ENCODE results near the gene CAPN5.

Gene CAPN5

GRCh38 chr11:77074205-77074604 is 7.4 kb downstream of the CAPN5 start:
- H3K4me3 ChIP-seq (ENCODE audit: low read depth, low read length) = no peak overlapping the region
- no peak for TF ChIP-seq CTCF (IDR thresholded peaks at IDR 0.05; ENCODE audit: control insufficient read depth, extremely low read depth, insufficient read depth)
- no peak for DNase-seq (ENCODE audit: low read depth)

GRCh38 chr11:77074626-77075221 is 8.0 kb downstream of the CAPN5 start:
- TF ChIP-seq CTCF (IDR thresholded peaks at IDR 0.05; ENCODE audit: control insufficient read depth, extremely low read depth, insufficient read depth) = no peak
- no peak overlapping the region for H3K4me3 ChIP-seq (ENCODE audit: low read depth, low read length)
- no peak for DNase-seq (ENCODE audit: low read depth)

GRCh38 chr11:77075425-77075905 is 8.7 kb downstream of the CAPN5 start:
- no peak for TF ChIP-seq CTCF (IDR thresholded peaks at IDR 0.05; ENCODE audit: control insufficient read depth, extremely low read depth, insufficient read depth)

GRCh38 chr11:77079666-77080065 is 12.9 kb downstream of the CAPN5 start:
- TF ChIP-seq CTCF (IDR thresholded peaks at IDR 0.05; ENCODE audit: control insufficient read depth, extremely low read depth, insufficient read depth) = no peak
- no peak overlapping the region for H3K4me3 ChIP-seq (ENCODE audit: low read depth, low read length)
- no peak for DNase-seq (ENCODE audit: low read depth)

More at GRCh38 chr11:77075425-77075905, 8.7 kb downstream of the CAPN5 start:
- no peak overlapping the region for H3K4me3 ChIP-seq (ENCODE audit: low read depth, low read length)
- DNase-seq (ENCODE audit: low read depth) = no peak

DNA sequence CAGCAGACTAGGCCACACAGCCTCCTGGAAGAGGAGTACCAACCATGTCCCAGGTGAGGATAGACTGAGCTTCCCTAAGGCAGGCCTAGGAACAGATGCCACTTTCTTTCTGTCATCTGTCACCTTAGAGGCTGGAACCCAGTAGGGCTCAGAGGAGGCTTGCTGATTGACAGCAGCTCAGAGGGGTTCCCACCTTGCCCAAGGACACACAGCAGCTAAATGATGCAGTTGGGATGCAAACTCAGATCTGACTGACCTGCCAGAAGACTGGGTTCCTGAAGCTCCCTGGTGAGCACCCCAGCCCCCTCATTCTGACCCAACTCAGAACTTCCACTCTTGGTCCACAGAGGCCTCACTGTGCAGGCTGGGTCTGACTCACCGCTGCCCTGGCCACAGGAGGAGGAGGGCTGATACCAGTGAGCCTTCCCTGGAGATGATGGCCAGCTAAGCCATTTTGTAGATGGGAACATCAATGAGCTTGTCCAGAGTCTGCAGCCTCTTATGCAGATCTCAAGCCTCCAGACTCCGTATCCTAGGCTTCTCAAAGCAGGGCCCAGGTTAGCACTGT is 14.0 kb downstream of the CAPN5 start:
- H3K4me3 ChIP-seq (ENCODE audit: low read depth, low read length) = no peak overlapping the region
- TF ChIP-seq CTCF (IDR thresholded peaks at IDR 0.05; ENCODE audit: control insufficient read depth, extremely low read depth, insufficient read depth) = no peak
- DNase-seq (ENCODE audit: low read depth) = no peak

GRCh38 chr11:77081381-77081851 is 14.6 kb downstream of the CAPN5 start:
- DNase-seq (ENCODE audit: low read depth) = no peak
- TF ChIP-seq CTCF (IDR thresholded peaks at IDR 0.05; ENCODE audit: control insufficient read depth, extremely low read depth, insufficient read depth) = no peak
- no peak overlapping the region for H3K4me3 ChIP-seq (ENCODE audit: low read depth, low read length)

Data from LNCaP clone FGC (cell line).